Inflammatory macrophage treated with lipopolysaccharide for 4 hours (primary cell): ENCODE data around the gene ADGRB3.
"Not testable (repeated sequence)": the region's sequence is repeated elsewhere in the genome, so short reads cannot be mapped to it uniquely, and the experiment has no call there.

ENCODE experiments used
- DNase-seq: peaks from one replicate; pipeline ENCODE4 v3.0.0-alpha.2; 2020

ADGRB3 gene

GRCh38 chr6:69284176-69284730 lies 649.2 kb downstream of the ADGRB3 start:
- DNase-seq: no peak

GRCh38 chr6:69285054-69285453 lies 650.0 kb downstream of the ADGRB3 start:
- DNase-seq: no peak

GRCh38 chr6:69286331-69286730 lies 651.2 kb downstream of the ADGRB3 start:
- DNase-seq: no peak

DNA sequence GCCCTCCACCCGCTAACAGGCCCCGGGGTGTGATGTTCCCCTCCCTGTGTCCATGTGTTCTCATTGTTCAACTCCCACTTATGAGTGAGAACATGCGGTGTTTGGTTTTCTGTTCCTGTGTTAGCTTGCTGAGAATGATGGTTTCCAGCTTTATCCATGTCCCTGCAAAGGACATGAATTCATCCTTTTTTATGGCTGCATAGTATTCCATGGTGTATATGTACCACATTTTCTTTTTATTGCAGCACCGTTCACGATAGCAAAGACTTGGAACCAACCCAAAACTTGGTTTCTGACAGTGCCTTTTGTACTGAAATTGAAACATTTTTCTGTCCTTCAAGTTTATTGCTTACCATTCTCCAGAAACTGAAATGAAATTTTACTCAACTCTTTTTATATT lies 653.1 kb downstream of the ADGRB3 start:
- not testable (repeated sequence) for DNase-seq

DNA sequence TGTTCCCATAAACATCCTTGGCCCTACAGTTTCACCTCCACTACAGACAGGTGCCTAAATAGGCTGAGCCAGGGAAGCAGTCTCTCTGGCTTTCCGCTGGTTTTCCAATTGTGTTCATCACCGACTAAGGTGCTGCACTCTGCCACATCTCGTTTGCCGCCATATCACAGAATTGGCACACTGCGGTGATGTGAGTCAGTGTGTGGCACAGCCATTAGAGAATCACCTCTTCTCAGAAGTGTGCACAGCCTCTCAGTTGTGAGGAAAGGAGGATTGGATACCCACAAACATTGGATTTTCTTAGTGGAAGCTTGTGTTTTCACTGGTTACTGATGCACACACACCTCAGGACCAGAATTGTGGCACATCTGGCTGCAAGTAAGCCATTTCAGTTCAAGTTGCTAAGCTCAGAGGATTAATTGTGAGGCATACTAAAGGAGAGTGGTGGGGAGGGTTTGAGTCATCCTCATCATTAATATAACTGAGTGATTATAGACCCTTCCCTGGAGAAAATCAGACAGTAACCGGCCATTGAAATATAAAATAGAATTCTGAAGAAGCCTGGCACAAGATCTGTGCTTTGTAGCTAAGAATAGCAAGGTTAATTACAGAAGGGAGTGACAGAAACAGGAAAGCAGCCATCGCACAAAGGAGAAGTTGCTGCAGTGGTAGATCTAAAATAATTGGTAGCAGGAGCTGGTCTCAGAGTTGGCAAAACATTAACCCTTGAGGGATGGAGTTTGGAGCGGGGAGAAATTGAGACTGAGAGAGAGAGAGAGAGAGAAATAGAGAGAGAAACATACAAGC lies 654.8 kb downstream of the ADGRB3 start:
- no peak for DNase-seq

DNA sequence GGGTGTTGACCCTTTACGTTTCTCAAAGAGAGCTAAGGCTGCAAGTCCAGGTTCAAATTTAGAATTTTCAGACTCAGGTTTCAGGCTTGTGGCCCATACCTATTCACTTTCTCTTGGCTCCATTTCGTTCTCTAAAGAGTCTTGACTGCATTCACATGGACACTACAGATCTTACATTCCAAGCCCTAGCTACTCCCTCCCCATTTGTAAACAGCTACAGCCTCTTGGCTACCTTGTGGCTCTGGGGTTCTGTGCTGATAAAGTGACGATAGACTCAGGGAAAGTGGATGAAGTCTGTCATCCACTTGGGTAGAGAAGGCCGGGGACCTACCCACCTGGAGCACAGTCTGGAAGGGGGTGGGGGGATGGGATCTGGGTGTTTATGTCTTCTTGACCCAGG lies 658.4 kb downstream of the ADGRB3 start:
- no peak for DNase-seq

DNA sequence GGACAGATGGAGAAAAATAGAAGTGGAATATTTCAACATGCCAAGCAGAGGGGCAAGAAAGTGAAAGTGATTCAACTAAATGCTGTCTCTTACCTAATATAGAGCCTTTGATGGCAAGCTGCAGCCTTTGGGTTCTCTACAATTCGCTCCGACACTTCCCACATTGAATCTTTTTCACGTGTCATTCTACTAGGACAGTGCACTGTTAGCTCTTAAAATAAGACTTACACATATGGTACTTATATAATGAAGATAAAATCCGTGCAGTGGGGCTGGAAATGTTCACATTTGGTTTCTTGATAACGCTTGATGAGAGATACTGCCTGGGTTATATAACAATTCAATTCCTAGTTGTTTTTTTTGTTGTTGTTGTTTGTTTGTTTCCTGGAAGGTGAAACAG lies 659.3 kb downstream of the ADGRB3 start:
- DNase-seq: no peak

DNA sequence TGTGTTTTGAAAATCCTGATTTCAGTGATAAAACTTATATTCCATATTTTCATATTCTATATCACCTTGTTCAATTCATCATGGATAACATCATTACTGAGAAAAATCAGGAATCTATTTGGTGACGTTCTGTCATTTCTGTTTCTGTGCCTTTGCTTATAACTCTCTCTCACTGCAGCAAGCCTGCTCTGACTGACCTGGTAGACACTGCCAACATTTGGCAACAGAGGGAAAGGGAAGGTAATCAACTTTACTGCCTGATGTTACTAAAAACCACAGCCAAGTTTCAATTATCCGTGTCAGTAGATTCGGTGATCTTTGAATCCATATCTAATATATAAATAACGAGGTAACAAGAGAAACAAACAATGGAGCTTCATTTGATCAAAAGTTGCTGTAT lies 659.8 kb downstream of the ADGRB3 start:
- DNase-seq: no peak

- DNase-seq: no peak
These were observed 668.3 kb downstream of the ADGRB3 start for GRCh38 chr6:69303382-69303781.

DNA sequence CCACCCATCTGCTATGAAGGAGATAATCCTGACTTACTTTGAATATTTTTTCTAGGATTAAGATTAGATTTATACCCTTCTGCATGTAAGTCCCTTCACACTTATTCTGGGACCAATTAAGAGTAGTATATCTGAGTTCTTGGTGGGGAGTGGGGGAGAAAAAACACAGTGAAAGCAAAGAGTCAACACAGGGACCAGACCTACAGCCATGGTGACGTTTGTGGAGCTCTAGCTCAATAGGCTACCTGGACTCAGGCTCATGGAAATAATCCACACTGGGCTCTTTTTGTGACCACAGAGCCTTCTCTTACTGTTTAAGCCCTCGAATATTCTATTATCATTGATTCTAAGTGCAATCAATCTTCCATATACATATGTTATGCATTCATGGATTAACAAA lies 670.4 kb downstream of the ADGRB3 start:
- DNase-seq: no peak

DNA sequence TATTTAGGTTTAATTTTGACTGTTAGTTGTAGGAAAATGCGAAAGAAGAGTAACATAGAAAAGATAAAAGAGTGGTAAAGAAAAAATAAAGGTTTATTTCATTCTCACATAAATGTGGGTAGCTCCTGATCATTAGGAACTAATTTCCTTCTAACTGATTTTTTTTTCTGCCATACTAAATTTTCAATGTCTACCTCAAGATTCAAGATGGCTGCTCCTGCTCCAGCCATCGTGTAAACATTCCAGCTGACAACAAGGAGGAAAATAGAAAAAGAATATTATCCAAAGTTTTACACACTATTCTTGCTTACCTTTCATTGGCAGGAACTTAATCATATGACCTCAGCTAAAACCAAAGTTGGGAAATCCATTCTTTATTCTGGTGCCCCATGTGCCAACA lies 673.5 kb downstream of the ADGRB3 start:
- DNase-seq: no peak

GRCh38 chr6:69311888-69312287 lies 676.8 kb downstream of the ADGRB3 start:
- no peak for DNase-seq

DNA sequence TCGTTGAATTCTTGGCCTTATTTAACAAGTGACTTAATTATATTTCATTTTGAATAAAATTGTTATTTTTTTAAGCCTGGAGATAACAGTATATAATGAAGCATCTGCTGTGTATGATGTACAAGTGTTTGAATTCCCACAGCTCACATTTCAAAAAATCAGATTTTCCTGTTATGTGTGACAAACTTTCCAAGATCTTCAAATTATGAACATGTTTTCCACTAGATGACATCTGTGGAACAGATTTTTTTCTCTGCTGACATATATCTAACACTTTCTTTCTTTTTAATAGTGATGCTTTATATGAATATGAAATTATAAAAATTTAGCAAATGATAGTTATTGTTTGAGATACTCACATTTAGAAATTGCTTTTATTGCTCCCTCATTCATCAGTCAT lies 678.9 kb downstream of the ADGRB3 start:
- no peak for DNase-seq

DNA sequence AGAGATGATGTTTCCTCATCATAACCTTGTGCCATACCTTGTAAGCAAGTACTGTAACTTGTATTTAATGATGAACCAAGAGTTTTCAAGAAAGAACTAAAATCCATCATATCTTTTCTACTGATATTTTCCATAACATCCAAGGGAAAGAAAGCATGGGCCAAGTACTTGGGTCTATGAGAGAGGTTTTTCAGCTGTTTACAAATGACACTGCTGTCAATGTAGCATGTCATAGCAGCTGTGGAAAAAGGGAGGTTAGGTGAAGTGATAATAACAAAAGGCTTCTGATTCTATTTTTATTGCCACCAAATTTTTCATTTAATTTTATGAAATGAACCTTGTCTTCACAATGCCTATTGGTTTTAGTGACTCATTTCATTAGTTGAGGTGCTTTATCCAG lies 679.4 kb downstream of the ADGRB3 start:
- DNase-seq: no peak

DNA sequence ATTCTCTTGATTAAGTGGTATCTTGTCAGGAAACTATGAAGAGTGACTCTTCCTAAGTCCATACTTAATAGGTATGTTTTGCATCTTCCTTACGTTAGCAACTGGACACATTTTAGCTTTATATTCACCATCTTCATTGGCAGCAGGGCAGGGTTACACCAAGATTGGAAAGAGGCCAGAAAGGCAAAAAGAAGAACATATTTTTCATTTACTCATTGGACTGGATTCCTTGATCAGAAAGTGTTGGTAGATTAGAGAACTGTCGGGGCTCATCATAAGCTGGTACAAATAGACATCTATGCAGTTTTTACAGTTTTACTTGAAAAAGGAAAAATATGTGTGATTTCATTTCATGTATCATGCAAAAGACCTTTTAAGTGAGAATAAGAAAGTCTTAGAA lies 696.8 kb downstream of the ADGRB3 start:
- no peak for DNase-seq

- no peak for DNase-seq
These were observed 702.2 kb downstream of the ADGRB3 start for GRCh38 chr6:69337311-69337710.

DNA sequence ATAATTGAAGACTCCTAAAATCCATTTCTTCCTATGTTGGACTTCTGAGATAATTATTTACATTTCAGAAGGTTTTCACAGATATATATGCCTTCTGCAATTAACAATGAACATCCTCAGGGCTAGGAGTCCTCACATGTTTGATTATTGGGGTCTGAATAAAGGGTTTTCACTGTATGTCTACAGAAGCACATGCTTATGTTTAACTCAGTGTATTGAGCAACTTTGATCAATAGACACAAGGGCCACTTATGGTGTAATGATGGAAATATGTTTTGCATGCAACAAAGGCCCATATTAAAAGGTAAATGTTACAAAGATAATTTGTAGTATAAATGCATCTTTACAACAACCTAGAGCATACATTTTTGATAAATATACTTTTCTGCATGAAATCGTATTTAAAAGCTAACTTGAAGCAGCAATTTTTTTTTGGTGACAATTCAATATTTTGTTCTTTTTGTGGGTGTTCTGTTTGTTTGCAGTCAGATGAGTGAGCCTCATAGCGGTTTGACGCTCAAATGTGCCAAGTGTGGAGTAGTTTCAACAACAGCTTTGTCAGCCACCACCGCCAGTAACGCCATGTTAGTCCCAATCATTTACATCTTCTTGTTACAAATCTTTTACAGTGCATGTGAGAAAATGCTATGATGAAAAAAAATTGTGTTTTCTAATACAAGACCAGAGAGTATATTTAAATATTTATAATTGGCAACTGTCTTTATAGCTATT lies 703.5 kb downstream of the ADGRB3 start:
- DNase-seq: no peak

- no peak for DNase-seq
These were observed 704.1 kb downstream of the ADGRB3 start for GRCh38 chr6:69339163-69339550.

- no peak for DNase-seq
These were observed 705.1 kb downstream of the ADGRB3 start for GRCh38 chr6:69340196-69340595.

DNA sequence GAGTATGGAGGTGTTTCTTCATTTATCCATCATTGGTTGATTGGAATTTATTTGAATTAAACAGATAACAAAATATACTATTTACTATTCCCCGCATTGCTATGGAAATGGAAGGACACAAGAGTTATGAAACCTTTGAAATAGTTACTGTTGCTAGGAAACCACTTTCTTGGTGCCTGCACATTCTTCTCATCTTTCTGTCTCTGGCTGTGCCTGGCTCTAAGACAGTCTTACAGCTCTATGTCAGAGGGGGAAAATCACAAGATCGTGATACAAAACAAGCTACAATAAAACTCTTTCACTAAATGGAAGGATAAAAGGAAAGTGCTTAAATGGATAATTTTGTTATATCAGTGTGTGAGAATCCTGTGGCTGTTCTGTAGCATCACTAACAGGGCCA lies 708.8 kb downstream of the ADGRB3 start:
- DNase-seq: no peak

DNA sequence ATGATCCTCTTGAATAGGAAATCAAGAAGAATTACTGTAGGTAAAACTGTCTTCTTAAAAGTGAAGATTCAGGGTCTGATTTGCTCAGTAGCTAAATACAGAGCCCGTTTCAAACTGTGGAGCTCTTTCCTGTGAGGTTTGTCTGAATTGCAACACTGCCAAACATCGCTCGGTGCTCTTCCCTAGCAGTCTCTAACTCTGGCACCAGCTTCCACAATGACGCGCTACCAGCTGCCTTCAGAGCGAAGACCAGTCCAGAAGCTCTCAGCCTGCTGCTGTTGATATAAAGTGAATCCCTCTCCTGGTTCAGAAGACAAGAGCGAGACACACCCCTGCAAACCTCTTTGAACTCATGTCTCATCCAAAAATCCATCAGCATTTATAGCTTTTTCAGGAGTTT lies 714.7 kb downstream of the ADGRB3 start:
- no peak for DNase-seq

DNA sequence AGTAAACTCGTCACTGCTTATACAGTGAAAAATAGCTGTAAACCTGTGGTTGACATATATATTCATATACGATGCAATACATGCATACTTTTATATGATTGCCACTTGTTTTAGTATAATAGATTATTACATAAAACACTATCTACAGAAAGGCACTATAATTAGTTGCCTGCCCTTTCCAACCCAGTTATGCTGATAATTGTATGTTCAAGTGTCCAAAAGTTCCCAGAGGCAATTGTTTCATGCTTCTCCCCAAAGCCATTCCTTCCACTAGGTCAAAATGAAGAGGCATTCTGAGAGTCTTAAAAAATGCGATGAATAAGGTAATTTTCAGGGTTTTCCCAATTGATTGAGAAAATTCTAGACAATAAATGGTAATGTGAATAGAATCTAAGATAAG lies 727.1 kb downstream of the ADGRB3 start:
- no peak for DNase-seq

DNA sequence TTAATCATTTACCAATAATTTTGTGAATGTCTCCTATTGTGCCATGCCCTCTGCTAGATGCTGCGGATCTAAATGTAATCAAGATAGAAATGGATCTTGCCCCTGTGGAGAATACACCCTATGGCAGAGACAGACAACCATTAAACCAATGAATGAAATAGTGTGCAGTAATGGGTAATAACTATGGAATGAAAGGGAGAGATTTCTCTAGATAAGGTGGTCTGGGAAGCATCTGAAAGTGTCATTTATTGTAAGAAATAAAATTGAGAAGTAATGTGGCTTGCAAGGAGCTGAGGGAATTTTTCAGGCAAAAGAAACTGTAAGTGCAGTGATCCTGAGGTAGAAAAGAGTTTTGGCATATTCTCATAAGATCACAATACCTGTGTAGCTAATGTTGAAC lies 731.7 kb downstream of the ADGRB3 start:
- DNase-seq: no peak

- DNase-seq: no peak
These were observed 733.5 kb downstream of the ADGRB3 start for GRCh38 chr6:69368613-69369012.
